ENCODE results near the gene ECHDC1. TPM values are rescaled to one million over a fixed set of nuclear protein-coding genes. Genes with fewer than 3 reads are reported as not detected.

Gene ECHDC1
- total and polyA plus RNA-seq, 8 donors: 13.9 to 27.9 (median 18.9) TPM

GRCh38 chr6:127343809-127344659 is 625 bp upstream of the ECHDC1 start:
- FAIRE-seq (no peak), ATAC-seq (peak in 3 of 4 donors; percentile 2 to 19 (median 13)), DNase-seq (no peak)
- H3K4me1 ChIP-seq: peaks cover 9 to 42% (median 23%) of the 10 kb centered on the region in 3 donors
- no peak for TF ChIP-seq CTCF (IDR thresholded peaks at IDR 0.05)
- intact Hi-C loops (cut with DNase I): no loop called here
- no peaks in the 10 kb centered on the region for H3K36me3 ChIP-seq
- no peaks in the 10 kb centered on the region for H3K9me3 ChIP-seq
- peak overlapping the region; percentile 55 to 72 (median 59) for H3K4me3 ChIP-seq
- 7 to 8% methylated on average over 24 of the region's 24 CpGs for WGBS, 2 donors
- H3K27me3 ChIP-seq: no peaks in the 10 kb centered on the region
- H3K27ac ChIP-seq: peak overlapping the region; percentile 55 to 82 (median 74)

- H3K36me3 ChIP-seq: no peaks in the 10 kb centered on the region
- H3K4me1 ChIP-seq: peaks cover 9 to 37% (median 36%) of the 10 kb centered on the region in 3 donors
- TF ChIP-seq CTCF (IDR thresholded peaks at IDR 0.05): no peak
- H3K27me3 ChIP-seq: no peaks in the 10 kb centered on the region
- H3K4me3 ChIP-seq: peak overlapping the region; percentile 55 to 72 (median 59)
- ATAC-seq: peak; percentile 69 to 78 (median 70)
- FAIRE-seq: no peak
- peak overlapping the region; percentile 55 to 82 (median 74) for H3K27ac ChIP-seq
- no peaks in the 10 kb centered on the region for H3K9me3 ChIP-seq
- intact Hi-C loops (cut with DNase I): no loop called here
- peak in 2 of 6 donors; percentile 18 to 37 for DNase-seq
- 4 to 6% methylated on average over 10 of the region's 10 CpGs for WGBS, 2 donors
Observed at GRCh38 chr6:127342296-127342945, 988 bp downstream of the ECHDC1 start.

GRCh38 chr6:127341471-127342202 is 1.8 kb downstream of the ECHDC1 start:
- no peak for TF ChIP-seq CTCF (IDR thresholded peaks at IDR 0.05)
- WGBS, 2 donors: 42 to 50% methylated on average over 9 of the region's 9 CpGs
- Histone ChIP-seq H3K4me1 (peaks cover 9 to 37% (median 29%) of the 10 kb centered on the region in 3 donors), H3K36me3 (no peaks in the 10 kb centered on the region), H3K27me3 (no peaks in the 10 kb centered on the region), H3K9me3 (no peaks in the 10 kb centered on the region), H3K4me3 (peak overlapping the region in 2 of 4 donors; percentile 59), H3K27ac (peak overlapping the region in 3 of 4 donors; percentile 73 to 82 (median 74))
- intact Hi-C loops (cut with DNase I): no loop called here
- ATAC-seq (no peak), FAIRE-seq (no peak), DNase-seq (no peak)

GRCh38 chr6:127340171-127340570 is 3.2 kb downstream of the ECHDC1 start:
- no peak for FAIRE-seq
- H3K4me3 ChIP-seq: no peak overlapping the region

More at GRCh38 chr6:127340171-127340570, 3.2 kb downstream of the ECHDC1 start:
- Histone ChIP-seq H3K4me1 (peaks cover 9 to 37% (median 26%) of the 10 kb centered on the region in 3 donors), H3K27me3 (no peaks in the 10 kb centered on the region), H3K36me3 (no peaks in the 10 kb centered on the region), H3K27ac (no peak overlapping the region), H3K9me3 (no peaks in the 10 kb centered on the region)
- DNase-seq (no peak), ATAC-seq (no peak)
- no peak for TF ChIP-seq CTCF (IDR thresholded peaks at IDR 0.05)
- intact Hi-C loops (cut with DNase I): no loop called here

All from pancreas (tissue), 10 donors.